BLaER1 treated with 17β-estradiol and CSF1 and Interleukin-3, amounts not matched to agents 10 nM and 100 nM (cell line): ENCODE data around the gene MGAT1.
"Not testable (repeated sequence)": the region's sequence is repeated elsewhere in the genome, so short reads cannot be mapped to it uniquely, and the experiment has no call there.

Experiments
- H3K27ac ChIP-seq, 11 experiments: shearing (Covaris generic); formaldehyde crosslinking; 2 replicates each; pipeline ENCODE4 v1.8.1; 2022
- H3K27me3 ChIP-seq, 11 experiments: shearing (Covaris generic); formaldehyde crosslinking; 2 replicates each; pipeline ENCODE4 v1.8.1; 2022
- H3K36me3 ChIP-seq, 11 experiments: shearing (Covaris generic); formaldehyde crosslinking; 2 replicates each; pipeline ENCODE4 v1.8.1; 2022
- H3K4me1 ChIP-seq, 10 experiments: shearing (Covaris generic); formaldehyde crosslinking; 2 replicates each; pipeline ENCODE4 v1.8.1; 2022
- H3K4me2 ChIP-seq, 11 experiments: shearing (Covaris generic); formaldehyde crosslinking; 2 replicates each; pipeline ENCODE4 v1.8.1; 2022
- H3K4me3 ChIP-seq, 10 experiments: shearing (Covaris generic); formaldehyde crosslinking; 2 replicates each; pipeline ENCODE4 v1.8.1; 2022
- H3K9ac ChIP-seq, 11 experiments: shearing (Covaris generic); formaldehyde crosslinking; 2 replicates each; pipeline ENCODE4 v1.8.1; 2022
- H3K9me3 ChIP-seq, 11 experiments: shearing (Covaris generic); formaldehyde crosslinking; replicated peaks in 1 of 11; 2 replicates each; pipeline ENCODE4 v1.8.1; 2022
- H4K20me1 ChIP-seq, 11 experiments: shearing (Covaris generic); formaldehyde crosslinking; 2 replicates each; pipeline ENCODE4 v1.8.1; 2022
- Cebpa-rat ChIP-seq, 11 experiments: shearing (Covaris generic); IDR thresholded peaks; 2 replicates each; pipeline ENCODE4 v1.8.1; 2022

MGAT1 gene

GRCh38 chr5:180779985-180780610 is 22.5 kb downstream of the MGAT1 start:
- peak overlapping the region in 3 of 11 experiments; percentile 5 to 25 (median 17); a peak in 1 of 22 replicates for H3K4me2 ChIP-seq
- peaks cover 0 to 4% (median 0%) of the 10 kb centered on the region in 11 experiments; a peak in 1 of 22 replicates for H3K9me3 ChIP-seq
- no peak overlapping the region for H3K27ac ChIP-seq
- no peak overlapping the region for H3K9ac ChIP-seq
- H3K4me1 ChIP-seq, result peaks cover 0 to 10% (median 7%) of the 10 kb centered on the region in 10 experiments; a peak in 9 of 20 replicates
- TF ChIP-seq Cebpa-rat (IDR thresholded peaks at IDR 0.05), result no peak
- H3K27me3 ChIP-seq, result no peaks in the 10 kb centered on the region
- no peaks in the 10 kb centered on the region for H3K36me3 ChIP-seq
- no peak overlapping the region for H3K4me3 ChIP-seq
- peaks cover 0 to 30% (median 3%) of the 10 kb centered on the region in 11 experiments; a peak in 19 of 22 replicates for H4K20me1 ChIP-seq

GRCh38 chr5:180777475-180777874 is 25.1 kb downstream of the MGAT1 start:
- H3K27ac ChIP-seq, result no peak overlapping the region
- H3K4me1 ChIP-seq, result peaks cover 0 to 10% (median 7%) of the 10 kb centered on the region in 10 experiments; a peak in 8 of 20 replicates
- H3K4me3 ChIP-seq, result no peak overlapping the region
- H4K20me1 ChIP-seq, result peaks cover 0 to 4% (median 0%) of the 10 kb centered on the region in 11 experiments; a peak in 2 of 22 replicates
- peaks cover 3 to 12% (median 10%) of the 10 kb centered on the region in 11 experiments; a peak in 21 of 22 replicates for H3K9me3 ChIP-seq
- TF ChIP-seq Cebpa-rat (IDR thresholded peaks at IDR 0.05), result no peak
- no peak overlapping the region for H3K9ac ChIP-seq
- H3K27me3 ChIP-seq, result no peaks in the 10 kb centered on the region
- no peak overlapping the region for H3K4me2 ChIP-seq
- H3K36me3 ChIP-seq, result no peaks in the 10 kb centered on the region

- no peak overlapping the region for H3K4me2 ChIP-seq
- H3K4me3 ChIP-seq, result no peak overlapping the region
- H3K36me3 ChIP-seq, result no peaks in the 10 kb centered on the region
- H3K27ac ChIP-seq, result no peak overlapping the region
- H3K9me3 ChIP-seq, result peaks cover 13 to 22% (median 19%) of the 10 kb centered on the region in 11 experiments
- H3K27me3 ChIP-seq, result no peaks in the 10 kb centered on the region
- no peaks in the 10 kb centered on the region; a peak in 1 of 22 replicates for H4K20me1 ChIP-seq
- TF ChIP-seq Cebpa-rat (IDR thresholded peaks at IDR 0.05), result no peak
- H3K4me1 ChIP-seq, result peaks cover 0 to 10% (median 0%) of the 10 kb centered on the region in 10 experiments; a peak in 4 of 20 replicates
- H3K9ac ChIP-seq, result no peak overlapping the region
These were observed 26.2 kb downstream of the MGAT1 start for GRCh38 chr5:180776376-180776775.

- Histone ChIP-seq H3K36me3 (no peaks in the 10 kb centered on the region), H3K4me2 (no peak overlapping the region), H3K27ac (no peak overlapping the region), H4K20me1 (no peaks in the 10 kb centered on the region; a peak in 1 of 22 replicates), H3K27me3 (no peaks in the 10 kb centered on the region), H3K4me3 (no peak overlapping the region), H3K9me3 (peaks cover 13 to 24% (median 21%) of the 10 kb centered on the region in 11 experiments), H3K9ac (no peak overlapping the region), H3K4me1 (peaks cover 0 to 2% (median 0%) of the 10 kb centered on the region in 10 experiments; a peak in 4 of 20 replicates)
- no peak for TF ChIP-seq Cebpa-rat (IDR thresholded peaks at IDR 0.05)
These were observed 27.0 kb downstream of the MGAT1 start for GRCh38 chr5:180775624-180776023.

GRCh38 chr5:180771839-180772238 is 30.8 kb downstream of the MGAT1 start:
- peaks cover 24 to 48% (median 41%) of the 10 kb centered on the region in 11 experiments for H3K9me3 ChIP-seq
- H3K4me1 ChIP-seq, result peaks cover 0 to 8% (median 5%) of the 10 kb centered on the region in 10 experiments; a peak in 7 of 20 replicates
- H3K27ac ChIP-seq, result no peak overlapping the region
- no peaks in the 10 kb centered on the region for H3K27me3 ChIP-seq
- H3K36me3 ChIP-seq, result no peaks in the 10 kb centered on the region
- H3K4me3 ChIP-seq, result no peak overlapping the region
- no peak for TF ChIP-seq Cebpa-rat (IDR thresholded peaks at IDR 0.05)
- no peak overlapping the region for H3K4me2 ChIP-seq
- H3K9ac ChIP-seq, result no peak overlapping the region
- H4K20me1 ChIP-seq, result no peaks in the 10 kb centered on the region

GRCh38 chr5:180769821-180770220 is 32.8 kb downstream of the MGAT1 start:
- Histone ChIP-seq H3K27ac (no peak overlapping the region), H3K4me1 (peaks cover 0 to 8% (median 5%) of the 10 kb centered on the region in 10 experiments; a peak in 7 of 20 replicates), H3K36me3 (no peaks in the 10 kb centered on the region), H3K9ac (no peak overlapping the region), H3K9me3 (peaks cover 24 to 57% (median 42%) of the 10 kb centered on the region in 11 experiments), H3K4me2 (no peak overlapping the region), H3K4me3 (no peak overlapping the region), H3K27me3 (no peaks in the 10 kb centered on the region), H4K20me1 (no peaks in the 10 kb centered on the region)
- no peak for TF ChIP-seq Cebpa-rat (IDR thresholded peaks at IDR 0.05)

- H3K4me1 ChIP-seq, result no peaks in the 10 kb centered on the region
- no peaks in the 10 kb centered on the region for H4K20me1 ChIP-seq
- H3K4me2 ChIP-seq, result no peak overlapping the region
- H3K9me3 ChIP-seq, result peaks cover 27 to 43% (median 33%) of the 10 kb centered on the region in 11 experiments
- no peak overlapping the region for H3K9ac ChIP-seq
- H3K36me3 ChIP-seq, result no peaks in the 10 kb centered on the region
- H3K27me3 ChIP-seq, result no peaks in the 10 kb centered on the region
- no peak for TF ChIP-seq Cebpa-rat (IDR thresholded peaks at IDR 0.05)
- no peak overlapping the region for H3K27ac ChIP-seq
- no peak overlapping the region for H3K4me3 ChIP-seq
These were observed 47.0 kb downstream of the MGAT1 start for GRCh38 chr5:180755601-180756000.

- Histone ChIP-seq H3K9ac (no peak overlapping the region), H4K20me1 (no peaks in the 10 kb centered on the region), H3K4me2 (no peak overlapping the region), H3K4me3 (no peak overlapping the region), H3K27ac (no peak overlapping the region), H3K36me3 (no peaks in the 10 kb centered on the region), H3K9me3 (no peaks in the 10 kb centered on the region), H3K4me1 (no peaks in the 10 kb centered on the region), H3K27me3 (no peaks in the 10 kb centered on the region)
- no peak for TF ChIP-seq Cebpa-rat (IDR thresholded peaks at IDR 0.05)
These were observed 58.4 kb downstream of the MGAT1 start for GRCh38 chr5:180744253-180744652.

- peaks cover 0 to 3% (median 0%) of the 10 kb centered on the region in 10 experiments; a peak in 1 of 20 replicates for H3K4me1 ChIP-seq
- no peaks in the 10 kb centered on the region for H3K36me3 ChIP-seq
- no peaks in the 10 kb centered on the region for H4K20me1 ChIP-seq
- H3K4me2 ChIP-seq, result no peak overlapping the region
- H3K9me3 ChIP-seq, result no peaks in the 10 kb centered on the region
- no peak for TF ChIP-seq Cebpa-rat (IDR thresholded peaks at IDR 0.05)
- H3K9ac ChIP-seq, result no peak overlapping the region
- no peak overlapping the region for H3K27ac ChIP-seq
- no peaks in the 10 kb centered on the region for H3K27me3 ChIP-seq
- H3K4me3 ChIP-seq, result no peak overlapping the region
These were observed 59.9 kb downstream of the MGAT1 start for GRCh38 chr5:180742727-180743126.

- not testable (repeated sequence) for H3K4me1 ChIP-seq, H4K20me1 ChIP-seq, H3K9ac ChIP-seq, H3K9me3 ChIP-seq, H3K36me3 ChIP-seq, H3K4me2 ChIP-seq, H3K27me3 ChIP-seq, H3K4me3 ChIP-seq, H3K27ac ChIP-seq
These were observed 61.7 kb downstream of the MGAT1 start for GRCh38 chr5:180740953-180741352.
